HCT116 (cell line): Measurements from ENCODE around the gene MYLK. TPM values are rescaled to one million over a fixed set of nuclear protein-coding genes. Genes with fewer than 3 reads are reported as not detected.

ENCODE experiments used
- ATAC-seq: fragments of 200-7000 bp; cut with Tn5 transposase; 2 replicates; pipeline ENCODE4 v1.9.1; 2020; ENCODE audit warnings: mild to moderate bottlenecking, moderate library complexity
- BruUV-seq: library from RNA; stranded (reverse); fragments of 400-500 nt; replicated peaks from 2 replicates; lab custom pipeline; 2021; lab: Mats Ljungman, UMichigan
- CTCF ChIA-PET: fragments of 300-600 bp; sonication (Branson Sonifier 250); formaldehyde crosslinking; loops from one replicate; lab custom pipeline; 2021; ENCODE audit warnings: antibody characterized with exemption; lab: Charles Lee
- POLR2A ChIA-PET: fragments of 300-600, 350-600 bp; sonication (Branson Sonifier 250); formaldehyde crosslinking; loops from one replicate; lab custom pipeline; 2021; ENCODE audit warnings: antibody characterized with exemption; lab: Charles Lee
- RAD21 ChIA-PET, 2 experiments: fragments of 300-600 bp; sonication (Branson Sonifier 250); formaldehyde crosslinking; loops; one replicate each; lab custom pipeline; 2023; ENCODE audit warnings: low total read pairs in 2 of 2; ENCODE audit not compliant: uncharacterized antibody in 2 of 2, unreplicated experiment in 2 of 2, low non-redundant PET in 1 of 2; lab: Charles Lee
- DNase-seq: peaks from one replicate; pipeline ENCODE4 v3.0.0-alpha.2; 2010; ENCODE audit warnings: low read depth, low spot score
- H2AFZ ChIP-seq: fragments of 200-600 bp; shearing (Covaris generic), sonication (generic); 2 replicates; pipeline ENCODE4 v1.6.1; 2017; ENCODE audit warnings: low read depth, mixed run types, mixed read lengths, antibody characterized with exemption, low read length; ENCODE audit not compliant: poor library complexity, severe bottlenecking
- H3K27ac ChIP-seq: 2 replicates; pipeline ENCODE4 v1.5.1; 2012; ENCODE audit warnings: low read depth, low read length
- H3K27me3 ChIP-seq: fragments of 200-600 bp; sonication (generic); 2 replicates; pipeline ENCODE4 v1.6.1; 2016; ENCODE audit warnings: mixed run types, low read length, mixed read lengths; ENCODE audit not compliant: insufficient read depth
- H3K36me3 ChIP-seq, 2 experiments: fragments of 200-500 bp in 1 of 2; fragments of 200-600 bp in 1 of 2; sonication (Bioruptor generic) in 1 of 2; sonication (generic) in 1 of 2; 2 replicates each; pipeline versions ENCODE4 v1.5.1 to v1.6.1; 2014 to 2016; ENCODE audit warnings: low read length in 2 of 2, inconsistent platforms in 1 of 2, mixed read lengths in 1 of 2, mixed run types in 1 of 2; ENCODE audit not compliant: insufficient read depth in 2 of 2, control insufficient read depth in 1 of 2
- H3K4me1 ChIP-seq, 2 experiments: fragments of 200-600 bp in 1 of 2; sonication (generic) in 1 of 2; 2 replicates each; pipeline versions ENCODE4 v1.5.1 to v1.6.1; 2012 to 2017; ENCODE audit warnings: low read length in 2 of 2, inconsistent platforms in 1 of 2, mild to moderate bottlenecking in 1 of 2, mixed read lengths in 1 of 2, mixed run types in 1 of 2, moderate library complexity in 1 of 2; ENCODE audit not compliant: insufficient read depth in 2 of 2, control insufficient read depth in 1 of 2
- H3K4me2 ChIP-seq: fragments of 200-600 bp; sonication (generic); 2 replicates; pipeline ENCODE4 v1.6.1; 2017; ENCODE audit warnings: mixed run types, low read length, mixed read lengths
- H3K4me3 ChIP-seq, 2 experiments: fragments of 200-600 bp in 1 of 2; sonication (generic) in 1 of 2; replicated peaks in 1 of 2; 2 replicates each; pipeline ENCODE4 v1.5.1; 2011 to 2016; ENCODE audit warnings: low read length in 2 of 2, control low read depth in 1 of 2, low read depth in 1 of 2, mild to moderate bottlenecking in 1 of 2, mixed read lengths in 1 of 2, mixed run types in 1 of 2
- H3K79me2 ChIP-seq: fragments of 200-600 bp; sonication (generic); 2 replicates; pipeline ENCODE4 v1.6.1; 2017; ENCODE audit warnings: mild to moderate bottlenecking, mixed run types, low read length, moderate library complexity, mixed read lengths; ENCODE audit not compliant: insufficient read depth
- H3K9ac ChIP-seq: fragments of 200-600 bp; sonication (generic); 2 replicates; pipeline ENCODE4 v1.6.1; 2016; ENCODE audit warnings: low read length, mixed read lengths
- H3K9me2 ChIP-seq: fragments of 200-600 bp; sonication (generic), shearing (Covaris generic); 2 replicates; pipeline ENCODE4 v1.6.1; 2017; ENCODE audit warnings: mixed run types, mild to moderate bottlenecking, moderate library complexity; ENCODE audit not compliant: insufficient read depth
- H3K9me3 ChIP-seq, 2 experiments: fragments of 200-500 bp in 1 of 2; fragments of 200-600 bp in 1 of 2; sonication (Bioruptor generic) in 1 of 2; sonication (generic) in 1 of 2; 2 replicates each; pipeline ENCODE4 v1.6.1; 2014 to 2017; ENCODE audit warnings: low read length in 2 of 2, mixed read lengths in 2 of 2, inconsistent platforms in 1 of 2, low read depth in 1 of 2, mild to moderate bottlenecking in 1 of 2, mixed run types in 1 of 2, moderate library complexity in 1 of 2; ENCODE audit not compliant: control insufficient read depth in 1 of 2, insufficient read depth in 1 of 2
- H4K20me1 ChIP-seq: fragments of 200-600 bp; sonication (generic), shearing (Covaris generic); 2 replicates; pipeline ENCODE4 v1.6.1; 2017; ENCODE audit warnings: mixed run types, mild to moderate bottlenecking, moderate library complexity; ENCODE audit not compliant: insufficient read depth
- CEBPB ChIP-seq: IDR thresholded peaks from 2 replicates; pipeline ENCODE4 v1.6.1; 2012; ENCODE audit warnings: low read depth
- SIN3A ChIP-seq: IDR thresholded peaks from 2 replicates; pipeline ENCODE4 v1.6.1; 2012; ENCODE audit warnings: low read depth
- intact Hi-C: fragments of 100-400 bp; cut with micrococcal nuclease; formaldehyde crosslinking; loops from 2 replicates; pipeline ENCODE4 v1.10.0; 2022
- total RNA-seq: library from RNA; stranded (reverse); gene quantifications from one replicate; pipeline ENCODE4 v1.2.1, GENCODE V29; 2021; ENCODE audit not compliant: unreplicated experiment
- TF ChIP-seq, protein P1 (sequence below): IDR thresholded peaks from 2 replicates; pipeline ENCODE4 v1.6.1; 2011; ENCODE audit warnings: mild to moderate bottlenecking, low read length, moderate library complexity; ENCODE audit not compliant: insufficient replicate concordance; ENCODE audit errors: extremely low read depth
- TF ChIP-seq, protein P2 (sequence below), 3 experiments: fragments of 200-600 bp in 1 of 3; sonication (generic) in 1 of 3; IDR thresholded peaks in 2 of 3; conservative IDR thresholded peaks in 1 of 3; 2 replicates each; pipeline ENCODE4 v1.5.1; 2012 to 2017; ENCODE audit warnings: low read depth in 2 of 3, low read length in 2 of 3, antibody characterized with exemption in 1 of 3, borderline replicate concordance in 1 of 3, control low read depth in 1 of 3, mild to moderate bottlenecking in 1 of 3, mixed read lengths in 1 of 3, mixed run types in 1 of 3, moderate library complexity in 1 of 3; ENCODE audit not compliant: insufficient read depth in 1 of 3
- TF ChIP-seq, protein P3 (sequence below): IDR thresholded peaks from 2 replicates; pipeline ENCODE4 v1.6.1; 2012

MYLK gene
- total RNA-seq, 1 experiment from 2014 or later = 3.8 TPM

DNA sequence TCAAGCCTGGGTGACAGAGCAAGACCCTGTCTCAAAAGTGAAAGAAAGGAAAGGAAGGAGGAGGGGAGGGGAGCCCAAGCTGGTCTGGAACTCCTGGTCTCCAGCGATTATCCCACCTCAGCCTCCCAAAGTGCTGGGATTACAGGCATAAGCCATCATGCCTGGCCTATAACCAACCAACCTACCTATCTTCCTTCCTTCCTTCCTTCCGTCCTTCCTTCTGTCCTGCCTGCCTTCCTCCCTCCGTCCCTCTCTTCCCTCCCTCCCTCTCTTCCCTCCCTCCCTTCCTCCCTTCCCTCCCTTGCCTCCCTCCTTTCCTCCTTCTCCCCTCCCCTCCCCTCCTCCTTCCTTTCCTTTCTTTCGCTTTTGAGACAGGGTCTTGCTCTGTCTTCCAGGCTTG lies 242.6 kb downstream of the MYLK start (continued):
- TF ChIP-seq, protein P1, sequence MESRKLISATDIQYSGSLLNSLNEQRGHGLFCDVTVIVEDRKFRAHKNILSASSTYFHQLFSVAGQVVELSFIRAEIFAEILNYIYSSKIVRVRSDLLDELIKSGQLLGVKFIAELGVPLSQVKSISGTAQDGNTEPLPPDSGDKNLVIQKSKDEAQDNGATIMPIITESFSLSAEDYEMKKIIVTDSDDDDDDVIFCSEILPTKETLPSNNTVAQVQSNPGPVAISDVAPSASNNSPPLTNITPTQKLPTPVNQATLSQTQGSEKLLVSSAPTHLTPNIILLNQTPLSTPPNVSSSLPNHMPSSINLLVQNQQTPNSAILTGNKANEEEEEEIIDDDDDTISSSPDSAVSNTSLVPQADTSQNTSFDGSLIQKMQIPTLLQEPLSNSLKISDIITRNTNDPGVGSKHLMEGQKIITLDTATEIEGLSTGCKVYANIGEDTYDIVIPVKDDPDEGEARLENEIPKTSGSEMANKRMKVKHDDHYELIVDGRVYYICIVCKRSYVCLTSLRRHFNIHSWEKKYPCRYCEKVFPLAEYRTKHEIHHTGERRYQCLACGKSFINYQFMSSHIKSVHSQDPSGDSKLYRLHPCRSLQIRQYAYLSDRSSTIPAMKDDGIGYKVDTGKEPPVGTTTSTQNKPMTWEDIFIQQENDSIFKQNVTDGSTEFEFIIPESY = no peak
- TF ChIP-seq, protein P2, sequence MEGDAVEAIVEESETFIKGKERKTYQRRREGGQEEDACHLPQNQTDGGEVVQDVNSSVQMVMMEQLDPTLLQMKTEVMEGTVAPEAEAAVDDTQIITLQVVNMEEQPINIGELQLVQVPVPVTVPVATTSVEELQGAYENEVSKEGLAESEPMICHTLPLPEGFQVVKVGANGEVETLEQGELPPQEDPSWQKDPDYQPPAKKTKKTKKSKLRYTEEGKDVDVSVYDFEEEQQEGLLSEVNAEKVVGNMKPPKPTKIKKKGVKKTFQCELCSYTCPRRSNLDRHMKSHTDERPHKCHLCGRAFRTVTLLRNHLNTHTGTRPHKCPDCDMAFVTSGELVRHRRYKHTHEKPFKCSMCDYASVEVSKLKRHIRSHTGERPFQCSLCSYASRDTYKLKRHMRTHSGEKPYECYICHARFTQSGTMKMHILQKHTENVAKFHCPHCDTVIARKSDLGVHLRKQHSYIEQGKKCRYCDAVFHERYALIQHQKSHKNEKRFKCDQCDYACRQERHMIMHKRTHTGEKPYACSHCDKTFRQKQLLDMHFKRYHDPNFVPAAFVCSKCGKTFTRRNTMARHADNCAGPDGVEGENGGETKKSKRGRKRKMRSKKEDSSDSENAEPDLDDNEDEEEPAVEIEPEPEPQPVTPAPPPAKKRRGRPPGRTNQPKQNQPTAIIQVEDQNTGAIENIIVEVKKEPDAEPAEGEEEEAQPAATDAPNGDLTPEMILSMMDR (IDR thresholded peaks at IDR 0.05 in 2 of 3, conservative IDR thresholded peaks at IDR 0.05 in 1 of 3; ENCODE audit: borderline replicate concordance in 1 of 3, insufficient read depth in 1 of 3, low read depth in 2 of 3, low read length in 2 of 3) = no peak
- no peak for TF ChIP-seq SIN3A
- TF ChIP-seq, protein P3, sequence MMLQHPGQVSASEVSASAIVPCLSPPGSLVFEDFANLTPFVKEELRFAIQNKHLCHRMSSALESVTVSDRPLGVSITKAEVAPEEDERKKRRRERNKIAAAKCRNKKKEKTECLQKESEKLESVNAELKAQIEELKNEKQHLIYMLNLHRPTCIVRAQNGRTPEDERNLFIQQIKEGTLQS = no peak

DNA sequence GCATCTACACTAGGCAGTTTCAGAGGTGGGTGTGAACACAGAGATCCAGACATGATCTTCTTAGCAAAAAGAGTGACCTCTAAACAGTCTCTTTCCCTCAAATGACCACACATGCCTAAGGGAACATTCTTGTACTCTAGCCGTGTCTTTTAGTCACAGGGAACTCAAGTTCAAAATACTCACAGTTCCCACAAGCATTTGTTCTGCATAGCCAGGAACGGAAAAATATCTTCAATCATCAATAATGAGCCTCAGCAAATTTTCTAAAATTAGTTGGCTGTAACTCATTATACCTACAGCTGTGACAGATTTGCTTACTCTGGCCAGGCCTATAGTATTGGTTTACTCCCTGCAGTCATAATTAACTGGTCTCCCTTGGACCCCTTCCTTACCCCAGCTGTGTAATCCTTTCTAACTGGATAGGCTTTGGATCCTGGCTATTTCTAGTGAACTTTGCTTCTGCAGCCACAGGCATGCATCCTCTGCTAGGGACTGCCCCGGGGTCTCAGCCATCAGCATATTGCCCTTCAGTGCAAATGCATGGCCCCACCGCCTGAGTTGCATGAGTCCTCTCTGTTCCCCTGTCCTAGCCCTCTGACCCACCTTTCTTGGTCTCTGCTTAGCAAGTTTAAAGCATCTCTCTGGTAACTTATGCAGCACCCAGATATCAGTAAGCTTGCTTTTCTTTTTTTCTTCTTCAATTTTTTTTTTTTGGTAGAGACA lies 243.2 kb downstream of the MYLK start:
- Histone ChIP-seq H3K27ac (no peak overlapping the region), H3K9ac (no peak overlapping the region), H3K4me1 (peaks cover 0 to 19% of the 10 kb centered on the region in 2 experiments; a peak in 3 of 4 replicates), H3K4me3 (no peak overlapping the region), H3K9me2 (no peaks in the 10 kb centered on the region), H3K36me3 (no peaks in the 10 kb centered on the region), H3K27me3 (no peaks in the 10 kb centered on the region), H3K9me3 (no peaks in the 10 kb centered on the region), H2AFZ (no peak overlapping the region), H3K79me2 (no peaks in the 10 kb centered on the region)
- no peak for ATAC-seq
- ChIA-PET POLR2A (no interaction called here), CTCF (interaction anchor here (0.8 to 3.4 kb wide), 5 partner anchors 9 to 80 kb away, joined by 3 to 49 read pairs (median 9); no protein-coding TSS in a partner anchor), RAD21 (interaction anchor here in 1 of 2 experiments (0.9 kb wide), 1 partner anchor 83 kb away, joined by 3 read pairs; no protein-coding TSS in a partner anchor)
- DNase-seq = no peak
- BruUV-seq = no TSS peak
- no peak for TF ChIP-seq CEBPB
- TF ChIP-seq, all 23 proteins: peak for 0
- H3K4me2 ChIP-seq = no peak overlapping the region
- H4K20me1 ChIP-seq = no peaks in the 10 kb centered on the region
- intact Hi-C loops = loop anchor here (10.0 kb wide), 1 partner anchor 914 kb away; no protein-coding TSS in a partner anchor
